Naive thymus-derived CD4-positive, alpha-beta T cell (primary cell): Measurements from ENCODE around the gene RNF157. TPM values are rescaled to one million over a fixed set of nuclear protein-coding genes. Genes with fewer than 3 reads are reported as not detected.

Experiments
- ATAC-seq: fragments of 150-1000 bp; cut with Tn5 transposase; 2 replicates; pipeline ENCODE4 v1.10.0; 2021; ENCODE audit warnings: mild to moderate bottlenecking, moderate library complexity
- CTCF ChIA-PET: fragments of 350-600 bp; sonication (Branson Sonifier 250); formaldehyde crosslinking; loops from one replicate; lab custom pipeline; 2021; ENCODE audit warnings: antibody characterized with exemption; lab: Charles Lee
- POLR2A ChIA-PET: fragments of 350-600 bp; sonication (Branson Sonifier 250); formaldehyde crosslinking; loops from one replicate; lab custom pipeline; 2021; ENCODE audit warnings: antibody characterized with exemption, inconsistent platforms; lab: Charles Lee
- DNase-seq, 9 donors: peaks; one replicate each; pipeline versions ENCODE4 v3.0.0 to v3.0.0-alpha.2; 2020 to 2022; ENCODE audit warnings: mixed read lengths in 1 of 9
- H3K27ac ChIP-seq: one replicate; pipeline ENCODE4 v1.7.0; 2013; ENCODE audit warnings: mild to moderate bottlenecking, low read depth, low read length, moderate library complexity
- H3K27me3 ChIP-seq, 2 donors: one replicate each; pipeline ENCODE4 v1.7.0; 2013; ENCODE audit warnings: low read length in 2 of 2, mild to moderate bottlenecking in 2 of 2, moderate library complexity in 2 of 2; ENCODE audit not compliant: control insufficient read depth in 2 of 2, insufficient read depth in 2 of 2
- H3K36me3 ChIP-seq, 3 experiments: 1 replicate in 2 of 3; 2 replicates in 1 of 3; pipeline ENCODE4 v1.7.0; 2013; ENCODE audit warnings: low read length in 3 of 3, mild to moderate bottlenecking in 3 of 3, moderate library complexity in 1 of 3; ENCODE audit not compliant: insufficient read depth in 3 of 3, control insufficient read depth in 2 of 3
- H3K4me1 ChIP-seq, 2 donors: one replicate each; pipeline ENCODE4 v1.7.0; 2013; ENCODE audit warnings: low read length in 2 of 2, mild to moderate bottlenecking in 2 of 2, moderate library complexity in 1 of 2; ENCODE audit not compliant: control insufficient read depth in 2 of 2, insufficient read depth in 2 of 2
- H3K4me3 ChIP-seq: 2 replicates; pipeline ENCODE4 v1.7.0; 2013; ENCODE audit warnings: mild to moderate bottlenecking, low read length
- H3K9me3 ChIP-seq, 3 experiments: 1 replicate in 2 of 3; 2 replicates in 1 of 3; pipeline ENCODE4 v1.7.0; 2013; ENCODE audit warnings: low read length in 3 of 3; ENCODE audit not compliant: control insufficient read depth in 2 of 3
- H3K27ac Mint-ChIP-seq, 9 donors: one replicate each; pipeline ENCODE4 v1.8.0; 2020 to 2022; ENCODE audit warnings: mixed read lengths in 9 of 9, mild to moderate bottlenecking in 8 of 9, moderate library complexity in 5 of 9, inconsistent platforms in 2 of 9
- H3K27me3 Mint-ChIP-seq, 5 donors: one replicate each; pipeline ENCODE4 v1.8.0; 2021 to 2022; ENCODE audit warnings: mixed read lengths in 5 of 5, mild to moderate bottlenecking in 1 of 5
- H3K36me3 Mint-ChIP-seq, 5 donors: one replicate each; pipeline ENCODE4 v1.8.0; 2020 to 2022; ENCODE audit warnings: mixed read lengths in 5 of 5, mild to moderate bottlenecking in 3 of 5, inconsistent platforms in 1 of 5
- H3K4me1 Mint-ChIP-seq, 7 donors: one replicate each; pipeline ENCODE4 v1.8.0; 2020 to 2022; ENCODE audit warnings: mixed read lengths in 7 of 7, mild to moderate bottlenecking in 3 of 7, inconsistent platforms in 1 of 7
- H3K4me3 Mint-ChIP-seq, 10 donors: one replicate each; pipeline ENCODE4 v1.8.0; 2020 to 2022; ENCODE audit warnings: mild to moderate bottlenecking in 10 of 10, mixed read lengths in 10 of 10, moderate library complexity in 6 of 10, inconsistent platforms in 2 of 10
- H3K9me3 Mint-ChIP-seq, 11 donors: one replicate each; pipeline ENCODE4 v1.8.0; 2020 to 2022; ENCODE audit warnings: mixed read lengths in 11 of 11, mild to moderate bottlenecking in 4 of 11, inconsistent platforms in 1 of 11, moderate library complexity in 1 of 11
- intact Hi-C, 2 donors: fragments of 100-400 bp; cut with micrococcal nuclease; formaldehyde crosslinking; loops; one replicate each; pipeline ENCODE4 v1.15.1; 2023
- polyA plus RNA-seq, 2 donors: library from polyadenylated mRNA; unstranded; fragments of 300-500 nt; fragmentation: Illumina TruSeq; gene quantifications; one replicate each; pipeline ENCODE4 v1.2.3, GENCODE V29; 2021
- total RNA-seq, 6 experiments: library from RNA in 5 of 6; stranded (reverse) in 5 of 6; gene quantifications; 1 replicate in 5 of 6; 2 replicates in 1 of 6; pipeline ENCODE4 v1.2.3 and lab custom pipeline; 2021 to 2026

Gene RNF157
- total and polyA plus RNA-seq, 7 experiments from 2014 or later, result 10.4 to 96.3 (median 50.6) TPM

DNA sequence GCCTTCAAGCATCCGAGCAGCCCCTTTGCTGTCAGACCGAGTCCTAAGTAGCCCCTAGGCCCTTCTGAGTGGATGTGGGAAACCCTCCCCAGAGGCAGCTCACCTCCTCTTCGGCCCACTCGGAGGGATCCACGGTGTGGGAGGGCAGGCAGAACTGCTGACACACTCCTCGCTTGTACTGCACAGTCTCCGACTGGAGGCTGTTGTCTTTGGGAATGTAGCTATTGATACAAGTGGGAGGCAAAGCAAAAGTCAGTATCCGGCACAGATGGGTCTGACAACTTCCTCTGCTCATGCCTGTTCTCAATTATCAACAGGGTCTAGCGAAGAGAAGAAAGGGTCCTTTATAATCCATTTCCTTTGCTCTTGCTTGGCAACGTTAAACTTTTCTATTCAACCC lies 73.4 kb downstream of the RNF157 start:
- no peak overlapping the region for H3K27ac Mint-ChIP-seq
- peaks cover 5 to 61% (median 45%) of the 10 kb centered on the region in 5 donors for H3K36me3 Mint-ChIP-seq
- no peak overlapping the region for H3K4me3 ChIP-seq
- H3K27me3 ChIP-seq, result no peaks in the 10 kb centered on the region
- H3K36me3 ChIP-seq, result peaks cover 0 to 40% (median 4%) of the 10 kb centered on the region in 3 experiments
- no peaks in the 10 kb centered on the region for H3K9me3 Mint-ChIP-seq
- H3K9me3 ChIP-seq, result no peaks in the 10 kb centered on the region
- H3K4me1 Mint-ChIP-seq, result peaks cover 7 to 36% (median 24%) of the 10 kb centered on the region in 7 donors
- no peak for DNase-seq
- H3K4me3 Mint-ChIP-seq, result no peak overlapping the region
- CTCF ChIA-PET, result interaction anchor here (0.6 to 4.8 kb wide), 5 partner anchors 12 to 120 kb away, joined by 3 to 26 read pairs (median 4); no protein-coding TSS in a partner anchor
- no peak for ATAC-seq
- H3K27me3 Mint-ChIP-seq, result no peaks in the 10 kb centered on the region
- no peaks in the 10 kb centered on the region for H3K4me1 ChIP-seq
- intact Hi-C loops, result no loop called here
- POLR2A ChIA-PET, result interaction anchor here (0.9 to 8.8 kb wide), 7 partner anchors 8 to 107 kb away, joined by 3 to 49 read pairs (median 4); no protein-coding TSS in a partner anchor
- H3K27ac ChIP-seq, result no peak overlapping the region

DNA sequence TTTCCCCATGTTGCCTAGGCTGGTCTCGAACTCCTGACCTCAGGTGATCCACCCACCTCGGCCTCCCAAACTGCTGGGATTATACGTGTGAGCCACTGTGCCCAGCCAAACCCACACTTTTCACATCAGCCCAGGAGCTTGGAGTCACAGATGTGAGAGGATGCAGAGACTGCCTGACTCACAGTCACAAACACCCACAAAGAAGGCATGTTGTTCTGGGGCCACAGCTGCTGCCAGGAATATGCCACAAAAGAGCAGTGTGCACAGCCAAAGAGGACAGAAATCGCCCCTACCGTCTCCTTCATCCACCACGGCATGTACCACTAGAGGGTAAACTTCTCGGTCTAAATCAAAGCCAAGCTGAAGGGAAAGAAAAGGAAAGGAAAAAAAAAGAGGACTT lies 74.1 kb downstream of the RNF157 start:
- ATAC-seq (no peak), DNase-seq (no peak)
- Mint-ChIP-seq H3K36me3 (peaks cover 5 to 66% (median 45%) of the 10 kb centered on the region in 5 donors), H3K27me3 (no peaks in the 10 kb centered on the region), H3K4me3 (peak overlapping the region in 1 of 10 donors; percentile 30), H3K9me3 (no peaks in the 10 kb centered on the region), H3K27ac (peak overlapping the region in 6 of 9 donors; percentile 14 to 55 (median 39)), H3K4me1 (peaks cover 7 to 36% (median 24%) of the 10 kb centered on the region in 7 donors)
- Histone ChIP-seq H3K9me3 (no peaks in the 10 kb centered on the region), H3K36me3 (peaks cover 0 to 41% (median 7%) of the 10 kb centered on the region in 3 experiments), H3K27ac (no peak overlapping the region), H3K4me1 (no peaks in the 10 kb centered on the region), H3K27me3 (no peaks in the 10 kb centered on the region), H3K4me3 (no peak overlapping the region)
- POLR2A ChIA-PET, result interaction anchor here (0.6 to 8.8 kb wide), 9 partner anchors 9 to 85 kb away, joined by 3 to 49 read pairs (median 4); no protein-coding TSS in a partner anchor
- intact Hi-C loops, result no loop called here
- CTCF ChIA-PET, result interaction anchor here (0.6 to 4.8 kb wide), 5 partner anchors 13 to 121 kb away, joined by 3 to 26 read pairs (median 4); no protein-coding TSS in a partner anchor

DNA sequence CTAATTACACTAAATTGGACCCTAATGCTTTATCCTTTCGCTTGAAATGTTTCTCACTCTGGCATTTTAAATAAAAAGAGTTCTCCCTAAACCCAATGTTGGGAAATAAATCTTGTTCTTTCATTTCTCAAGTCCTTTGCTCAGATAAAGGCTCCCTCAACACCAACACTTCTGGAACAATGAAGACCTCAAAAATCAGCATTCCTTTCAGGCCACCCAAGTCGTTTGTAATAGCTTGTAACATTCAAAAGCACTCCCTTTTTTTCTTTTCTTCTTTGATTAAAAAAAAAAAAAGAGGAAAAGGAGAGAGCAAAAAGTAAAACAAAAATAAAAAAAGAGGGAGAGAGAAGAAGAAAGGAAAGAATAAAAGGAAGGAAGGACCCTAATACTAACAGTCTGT lies 76.0 kb downstream of the RNF157 start:
- no peak overlapping the region for H3K4me3 Mint-ChIP-seq
- Histone ChIP-seq H3K36me3 (peaks cover 0 to 38% (median 7%) of the 10 kb centered on the region in 3 experiments), H3K4me1 (no peaks in the 10 kb centered on the region), H3K9me3 (no peaks in the 10 kb centered on the region), H3K27ac (no peak overlapping the region), H3K27me3 (no peaks in the 10 kb centered on the region), H3K4me3 (no peak overlapping the region)
- DNase-seq, result no peak
- POLR2A ChIA-PET, result interaction anchor here (0.7 to 8.8 kb wide), 4 partner anchors 15 to 98 kb away, joined by 3 to 49 read pairs (median 4); no protein-coding TSS in a partner anchor
- peaks cover 6 to 70% (median 48%) of the 10 kb centered on the region in 5 donors for H3K36me3 Mint-ChIP-seq
- H3K9me3 Mint-ChIP-seq, result no peaks in the 10 kb centered on the region
- no peak for ATAC-seq
- H3K27me3 Mint-ChIP-seq, result no peaks in the 10 kb centered on the region
- intact Hi-C loops, result no loop called here
- CTCF ChIA-PET, result no interaction called here
- H3K4me1 Mint-ChIP-seq, result peaks cover 7 to 36% (median 22%) of the 10 kb centered on the region in 7 donors
- H3K27ac Mint-ChIP-seq, result peak overlapping the region in 3 of 9 donors; percentile 5 to 43 (median 12)

DNA sequence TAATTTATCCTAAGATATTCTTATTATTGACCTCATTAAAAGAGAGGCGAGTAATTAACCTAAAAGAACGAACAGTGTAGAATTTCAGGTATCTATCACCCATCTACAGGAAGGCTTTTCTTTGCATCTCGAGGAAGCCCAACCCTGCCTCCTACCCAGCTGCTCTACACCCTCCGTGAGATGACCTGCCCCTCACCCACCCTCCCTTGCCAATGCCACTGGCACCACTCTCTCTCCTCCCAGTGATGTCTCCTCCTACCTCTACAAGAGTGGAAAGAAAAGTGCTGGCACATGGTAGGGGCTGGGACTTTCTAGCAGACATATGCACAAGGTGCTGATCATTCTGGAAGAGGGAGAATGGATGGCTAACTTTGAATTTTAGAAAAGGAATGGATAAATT lies 76.4 kb downstream of the RNF157 start:
- Mint-ChIP-seq H3K27ac (peak overlapping the region in 4 of 9 donors; percentile 32 to 69 (median 44)), H3K36me3 (peaks cover 7 to 71% (median 50%) of the 10 kb centered on the region in 5 donors), H3K27me3 (no peaks in the 10 kb centered on the region), H3K4me3 (no peak overlapping the region), H3K9me3 (no peaks in the 10 kb centered on the region), H3K4me1 (peaks cover 7 to 32% (median 19%) of the 10 kb centered on the region in 7 donors)
- no peak for DNase-seq
- H3K4me3 ChIP-seq, result no peak overlapping the region
- no peaks in the 10 kb centered on the region for H3K27me3 ChIP-seq
- no peak for ATAC-seq
- H3K27ac ChIP-seq, result no peak overlapping the region
- no peaks in the 10 kb centered on the region for H3K9me3 ChIP-seq
- ChIA-PET POLR2A (interaction anchor here (0.7 kb wide), 1 partner anchor 99 kb away, joined by 4 read pairs; no protein-coding TSS in a partner anchor), CTCF (no interaction called here)
- H3K4me1 ChIP-seq, result no peaks in the 10 kb centered on the region
- intact Hi-C loops, result no loop called here
- peaks cover 0 to 40% (median 7%) of the 10 kb centered on the region in 3 experiments for H3K36me3 ChIP-seq

DNA sequence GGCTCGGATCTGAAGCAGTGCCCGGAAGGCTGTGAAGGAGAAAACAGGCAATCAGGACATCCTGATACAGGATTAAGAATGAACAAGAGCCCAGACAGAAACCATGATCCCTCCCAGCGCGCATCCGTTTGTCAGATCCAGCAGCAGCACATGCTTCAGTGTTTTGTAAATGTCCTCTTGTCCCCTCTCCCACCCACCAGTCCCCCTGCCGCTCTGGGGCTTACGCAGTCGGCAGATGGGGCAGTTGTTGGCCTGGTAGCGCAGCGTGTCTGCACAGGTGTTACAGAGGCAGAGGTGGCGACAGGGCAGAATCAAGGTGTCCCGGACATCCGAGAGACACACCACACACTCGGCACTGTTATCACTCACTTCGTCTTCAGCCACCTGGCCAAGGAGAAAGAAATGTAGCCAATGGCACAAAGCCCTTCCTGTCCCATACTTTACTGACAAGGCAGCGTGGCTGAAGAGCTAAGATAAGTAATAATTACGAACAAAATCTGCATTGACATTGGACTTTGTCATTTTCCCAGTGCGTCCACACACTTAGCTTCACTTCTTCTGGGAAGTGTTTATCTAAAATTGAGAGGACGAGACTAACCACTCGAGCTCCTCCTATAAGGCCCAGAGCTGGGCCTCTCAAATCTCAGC lies 78.5 kb downstream of the RNF157 start:
- intact Hi-C loops, result no loop called here
- Histone ChIP-seq H3K9me3 (no peaks in the 10 kb centered on the region), H3K4me3 (no peak overlapping the region), H3K36me3 (peaks cover 0 to 51% (median 14%) of the 10 kb centered on the region in 3 experiments), H3K27me3 (no peaks in the 10 kb centered on the region), H3K4me1 (no peaks in the 10 kb centered on the region), H3K27ac (no peak overlapping the region)
- peaks cover 15 to 72% (median 54%) of the 10 kb centered on the region in 5 donors for H3K36me3 Mint-ChIP-seq
- no peak overlapping the region for H3K4me3 Mint-ChIP-seq
- peaks cover 0 to 32% (median 14%) of the 10 kb centered on the region in 7 donors for H3K4me1 Mint-ChIP-seq
- DNase-seq (no peak), ATAC-seq (no peak)
- no peaks in the 10 kb centered on the region for H3K27me3 Mint-ChIP-seq
- H3K9me3 Mint-ChIP-seq, result peaks cover 0 to under 1% (median 0%) of the 10 kb centered on the region in 11 donors
- ChIA-PET POLR2A (interaction anchor here (0.6 to 1.4 kb wide), 3 partner anchors 10 to 14 kb away, joined by 3 to 9 read pairs (median 3); no protein-coding TSS in a partner anchor), CTCF (interaction anchor here (0.5 to 1.1 kb wide), 2 partner anchors 118 to 213 kb away, joined by 3 read pairs; no protein-coding TSS in a partner anchor)
- H3K27ac Mint-ChIP-seq, result no peak overlapping the region

DNA sequence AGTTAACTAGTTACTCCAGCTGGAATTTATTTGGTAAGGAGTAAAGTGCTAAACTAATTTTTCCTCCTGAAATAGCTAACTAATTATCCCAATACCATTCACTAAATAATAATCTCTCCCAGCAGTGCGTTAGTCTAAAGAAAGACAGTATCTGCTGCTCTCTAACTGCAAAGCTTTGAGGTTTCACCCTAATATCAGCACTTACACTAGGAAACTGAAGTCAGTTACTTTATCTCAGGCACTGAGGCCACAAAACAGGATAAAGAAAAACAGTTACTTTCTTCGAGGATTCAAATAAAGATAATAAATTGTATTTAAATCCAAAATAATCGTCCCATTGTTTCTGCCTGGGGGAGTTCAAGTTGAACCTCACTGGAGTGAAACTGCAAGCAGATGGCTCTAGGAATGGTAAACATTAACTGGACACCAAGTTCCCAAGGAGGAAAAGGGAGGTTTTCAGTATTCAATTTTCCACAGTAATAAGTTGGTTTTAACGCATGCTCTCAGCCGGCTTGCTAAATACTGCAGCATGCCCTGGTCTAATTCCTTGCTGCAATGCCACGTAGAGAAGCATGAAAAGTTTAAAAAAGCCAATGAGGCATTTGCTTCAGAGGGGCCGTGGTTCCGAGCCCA lies 79.3 kb downstream of the RNF157 start:
- peaks cover 0 to 2% (median 0%) of the 10 kb centered on the region in 11 donors for H3K9me3 Mint-ChIP-seq
- H3K27me3 ChIP-seq, result no peaks in the 10 kb centered on the region
- POLR2A ChIA-PET, result interaction anchor here (0.7 to 11.6 kb wide), 5 partner anchors 8 to 108 kb away, joined by 3 to 162 read pairs (median 4); no protein-coding TSS in a partner anchor
- ATAC-seq (no peak), DNase-seq (no peak)
- peaks cover 0 to 26% (median 15%) of the 10 kb centered on the region in 7 donors for H3K4me1 Mint-ChIP-seq
- H3K9me3 ChIP-seq, result no peaks in the 10 kb centered on the region
- H3K4me1 ChIP-seq, result no peaks in the 10 kb centered on the region
- no peak overlapping the region for H3K4me3 ChIP-seq
- intact Hi-C loops, result no loop called here
- peaks cover 0 to 56% (median 14%) of the 10 kb centered on the region in 3 experiments for H3K36me3 ChIP-seq
- no peak overlapping the region for H3K27ac Mint-ChIP-seq
- no peak overlapping the region for H3K4me3 Mint-ChIP-seq
- no peaks in the 10 kb centered on the region for H3K27me3 Mint-ChIP-seq
- CTCF ChIA-PET, result interaction anchor here (1.0 kb wide), 2 partner anchors 19 to 21 kb away, joined by 4 to 5 read pairs; no protein-coding TSS in a partner anchor
- H3K27ac ChIP-seq, result no peak overlapping the region
- H3K36me3 Mint-ChIP-seq, result peaks cover 15 to 75% (median 49%) of the 10 kb centered on the region in 5 donors
